PC-3 (cell line): Measurements from ENCODE around the gene EIF4E2. TPM values are rescaled to one million over a fixed set of nuclear protein-coding genes. Genes with fewer than 3 reads are reported as not detected.

ENCODE experiments used
- ATAC-seq: fragments of 200-7000 bp; cut with Tn5 transposase; 2 replicates; pipeline ENCODE4 v1.9.1; 2020; ENCODE audit warnings: mild to moderate bottlenecking, moderate library complexity
- BruUV-seq: library from RNA; stranded (reverse); fragments of 400-500 nt; replicated peaks from 2 replicates; lab custom pipeline; 2021; lab: Mats Ljungman, UMichigan
- CTCF ChIA-PET: fragments of 300-600 bp; sonication (Branson Sonifier 250); formaldehyde crosslinking; loops from one replicate; lab custom pipeline; 2022; ENCODE audit warnings: antibody characterized with exemption; lab: Charles Lee
- POLR2A ChIA-PET: fragments of 300-600 bp; sonication (Branson Sonifier 250); formaldehyde crosslinking; loops from one replicate; lab custom pipeline; 2022; ENCODE audit warnings: antibody characterized with exemption; ENCODE audit not compliant: unreplicated experiment; lab: Charles Lee
- DNase-seq: peaks from one replicate; pipeline ENCODE4 v3.0.0-alpha.2; 2015
- H2AFZ ChIP-seq: fragments of 300-600 bp; sonication (generic); 2 replicates; pipeline ENCODE4 v1.6.0; 2016; ENCODE audit warnings: antibody characterized with exemption, low read length
- H3F3A ChIP-seq: fragments of 300-600 bp; sonication (generic); one replicate; pipeline ENCODE4 v1.6.0; 2017; ENCODE audit warnings: antibody characterized with exemption, low read length, control low read depth, mild to moderate bottlenecking; ENCODE audit not compliant: unreplicated experiment
- H3K27ac ChIP-seq: fragments of 300-600 bp; sonication (generic); 2 replicates; pipeline ENCODE4 v1.5.1; 2016; ENCODE audit warnings: mild to moderate bottlenecking, low read length
- H3K27me3 ChIP-seq: fragments of 300-600 bp; sonication (generic); 2 replicates; pipeline ENCODE4 v1.6.1; 2016; ENCODE audit warnings: low read length, mixed read lengths
- H3K36me3 ChIP-seq: fragments of 300-600 bp; sonication (generic); 2 replicates; pipeline ENCODE4 v1.6.1; 2016; ENCODE audit warnings: low read depth, mixed run types, low read length, mixed read lengths
- H3K4me1 ChIP-seq: fragments of 300-600 bp; sonication (generic); 2 replicates; pipeline ENCODE4 v1.5.1; 2016; ENCODE audit warnings: low read length; ENCODE audit not compliant: insufficient read depth
- H3K4me2 ChIP-seq: fragments of 300-600 bp; sonication (generic); 2 replicates; pipeline ENCODE4 v1.6.0; 2016; ENCODE audit warnings: low read length
- H3K4me3 ChIP-seq: fragments of 300-600 bp; sonication (generic); 2 replicates; pipeline ENCODE4 v1.5.1; 2016; ENCODE audit warnings: mild to moderate bottlenecking, low read length, mixed read lengths
- H3K79me2 ChIP-seq: fragments of 300-600 bp; sonication (generic); 2 replicates; pipeline ENCODE4 v1.6.1; 2017; ENCODE audit warnings: low read length, mixed read lengths
- H3K9ac ChIP-seq: fragments of 300-600 bp; sonication (generic); 2 replicates; pipeline ENCODE4 v1.6.0; 2016; ENCODE audit warnings: mild to moderate bottlenecking, low read length
- H3K9me2 ChIP-seq: fragments of 300-600 bp; sonication (generic); replicated peaks from 2 replicates; pipeline ENCODE4 v1.6.1; 2016; ENCODE audit warnings: mixed run types, low read length, mixed read lengths
- H3K9me3 ChIP-seq: fragments of 300-600 bp; sonication (generic); 2 replicates; pipeline ENCODE4 v1.6.1; 2016; ENCODE audit warnings: low read length, mixed read lengths
- H4K20me1 ChIP-seq: fragments of 300-600 bp; sonication (generic); 2 replicates; pipeline ENCODE4 v1.6.1; 2016; ENCODE audit warnings: low read length, mixed read lengths
- CTCF ChIP-seq: fragments of 300-600 bp; sonication (generic); conservative IDR thresholded peaks from 2 replicates; pipeline ENCODE4 v1.5.1; 2017; ENCODE audit warnings: antibody characterized with exemption, low read depth, mild to moderate bottlenecking, low read length
- EZH2 ChIP-seq: fragments of 300-600 bp; sonication (generic); IDR thresholded peaks from one replicate; pipeline ENCODE4 v1.6.1; 2017; ENCODE audit warnings: antibody characterized with exemption, mild to moderate bottlenecking, low read length; ENCODE audit not compliant: unreplicated experiment
- EZH2phosphoT487 ChIP-seq: fragments of 300-600 bp; sonication (generic); IDR thresholded peaks from 2 replicates; pipeline ENCODE4 v1.6.1; 2018; ENCODE audit warnings: mild to moderate bottlenecking, antibody characterized with exemption, low read length, borderline replicate concordance
- intact Hi-C: fragments of 100-400 bp; cut with micrococcal nuclease; formaldehyde crosslinking; loops from 2 replicates; pipeline ENCODE4 v1.9.0; 2023
- total RNA-seq: library from RNA; depleted of rRNA; stranded (reverse); fragments of >200 nt; gene quantifications from 2 replicates; pipeline ENCODE4 v1.2.3, GENCODE V29; 2014

Gene EIF4E2
- total RNA-seq, 1 experiment from 2014 or later, result 55.1 TPM

GRCh38 chr2:232515639-232516038 lies 34.9 kb upstream of the EIF4E2 start:
- H3K9me2 ChIP-seq, result no peaks in the 10 kb centered on the region
- no peaks in the 10 kb centered on the region for H3K36me3 ChIP-seq
- no peaks in the 10 kb centered on the region for H3F3A ChIP-seq
- H3K9me3 ChIP-seq, result no peaks in the 10 kb centered on the region
- POLR2A ChIA-PET, result no interaction called here
- no peaks in the 10 kb centered on the region for H3K79me2 ChIP-seq
- H3K9ac ChIP-seq, result no peak overlapping the region
- H3K4me3 ChIP-seq, result no peak overlapping the region
- ATAC-seq, result no peak
- no peaks in the 10 kb centered on the region for H4K20me1 ChIP-seq
- no peak for TF ChIP-seq CTCF
- no peak for TF ChIP-seq EZH2
- TF ChIP-seq EZH2phosphoT487, result no peak
- intact Hi-C loops, result no loop called here
- no peak overlapping the region for H3K27ac ChIP-seq
- CTCF ChIA-PET, result interaction anchor here (0.6 kb wide), 1 partner anchor 182 kb away, joined by 6 read pairs; no protein-coding TSS in a partner anchor
- no peak overlapping the region for H3K4me2 ChIP-seq
- H3K27me3 ChIP-seq, result no peaks in the 10 kb centered on the region
- BruUV-seq, result no TSS peak
- DNase-seq, result no peak
- no peak overlapping the region for H2AFZ ChIP-seq
- no peaks in the 10 kb centered on the region for H3K4me1 ChIP-seq

DNA sequence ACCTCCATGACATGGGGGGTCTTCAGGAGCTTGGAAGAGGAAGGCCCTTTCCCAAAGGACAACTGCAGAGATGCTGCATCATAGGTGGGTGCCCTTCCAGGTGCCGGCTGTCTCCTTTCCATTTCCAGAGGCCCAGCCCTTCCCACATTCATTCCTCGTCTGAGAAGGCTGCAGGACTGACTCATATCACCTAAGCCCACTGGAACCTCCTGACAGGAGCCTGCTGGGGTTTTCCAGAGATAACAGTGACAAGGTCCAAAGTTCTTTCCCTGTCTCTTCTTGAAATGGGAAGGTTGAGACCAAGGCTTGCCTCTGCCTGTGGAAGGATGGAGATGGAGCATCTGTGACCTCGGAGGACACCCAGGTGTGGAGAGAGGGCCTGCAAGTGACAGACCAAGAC lies 33.9 kb upstream of the EIF4E2 start:
- no peak for TF ChIP-seq EZH2
- TF ChIP-seq CTCF, result no peak
- no peak for TF ChIP-seq EZH2phosphoT487
- Histone ChIP-seq H3K36me3 (no peaks in the 10 kb centered on the region), H3K9me3 (no peaks in the 10 kb centered on the region), H3F3A (no peaks in the 10 kb centered on the region), H4K20me1 (no peaks in the 10 kb centered on the region), H3K9ac (no peak overlapping the region), H3K27ac (no peak overlapping the region), H3K79me2 (no peaks in the 10 kb centered on the region), H3K4me3 (no peak overlapping the region), H3K4me1 (no peaks in the 10 kb centered on the region), H3K27me3 (no peaks in the 10 kb centered on the region), H3K9me2 (no peaks in the 10 kb centered on the region), H2AFZ (no peak overlapping the region), H3K4me2 (no peak overlapping the region)
- ATAC-seq (no peak), DNase-seq (no peak)
- ChIA-PET POLR2A (no interaction called here), CTCF (no interaction called here)
- no TSS peak for BruUV-seq
- intact Hi-C loops, result no loop called here

DNA sequence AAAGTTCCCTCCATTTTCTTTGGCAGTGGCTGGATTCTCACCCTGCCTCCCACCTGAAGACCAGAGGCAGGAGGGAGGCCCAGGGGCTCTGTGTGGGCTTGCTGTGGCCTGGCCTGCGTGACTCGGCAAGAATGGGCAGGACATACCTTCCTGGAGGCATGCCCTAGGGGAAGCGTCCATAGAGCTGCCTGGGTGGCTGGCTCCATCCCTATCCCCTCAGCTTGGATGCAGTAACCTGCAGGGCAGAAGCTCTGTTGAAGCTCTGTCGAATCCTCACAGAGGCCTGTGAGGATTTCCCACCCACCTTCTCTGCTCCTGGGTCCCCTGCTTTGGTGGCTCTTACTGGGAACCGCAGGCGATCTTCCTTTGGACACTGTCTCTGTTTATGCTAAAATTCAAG lies 31.6 kb upstream of the EIF4E2 start:
- POLR2A ChIA-PET, result no interaction called here
- TF ChIP-seq EZH2phosphoT487 (no peak), CTCF (no peak), EZH2 (no peak)
- Histone ChIP-seq H3K79me2 (no peaks in the 10 kb centered on the region), H3K27ac (no peak overlapping the region), H3K36me3 (no peaks in the 10 kb centered on the region), H3K9me3 (no peaks in the 10 kb centered on the region), H3F3A (no peaks in the 10 kb centered on the region), H3K27me3 (peaks cover 16% of the 10 kb centered on the region), H3K9ac (no peak overlapping the region), H4K20me1 (no peaks in the 10 kb centered on the region), H3K9me2 (no peaks in the 10 kb centered on the region), H2AFZ (no peak overlapping the region), H3K4me1 (no peaks in the 10 kb centered on the region), H3K4me2 (no peak overlapping the region), H3K4me3 (no peak overlapping the region)
- intact Hi-C loops, result no loop called here
- ATAC-seq (no peak), DNase-seq (no peak)
- BruUV-seq, result no TSS peak
- CTCF ChIA-PET, result no interaction called here
